Neural progenitor cell (in vitro differentiated cells): ENCODE data around the gene PLXNA4.

Experiments used
- CTCF ChIP-seq: fragments of 200-600 bp; sonication (generic); IDR thresholded peaks from 2 replicates; pipeline ENCODE4 v1.5.1; 2017; ENCODE audit warnings: antibody characterized with exemption, mild to moderate bottlenecking
- EZH2 ChIP-seq: fragments of 200-600 bp; sonication (generic); IDR thresholded peaks from 2 replicates; pipeline ENCODE4 v1.6.1; 2017; ENCODE audit warnings: antibody characterized with exemption, mild to moderate bottlenecking, moderate library complexity
- EZH2phosphoT487 ChIP-seq: fragments of 200-600 bp; sonication (generic); IDR thresholded peaks from 2 replicates; pipeline ENCODE4 v1.6.1; 2017; ENCODE audit warnings: antibody characterized with exemption

DNA sequence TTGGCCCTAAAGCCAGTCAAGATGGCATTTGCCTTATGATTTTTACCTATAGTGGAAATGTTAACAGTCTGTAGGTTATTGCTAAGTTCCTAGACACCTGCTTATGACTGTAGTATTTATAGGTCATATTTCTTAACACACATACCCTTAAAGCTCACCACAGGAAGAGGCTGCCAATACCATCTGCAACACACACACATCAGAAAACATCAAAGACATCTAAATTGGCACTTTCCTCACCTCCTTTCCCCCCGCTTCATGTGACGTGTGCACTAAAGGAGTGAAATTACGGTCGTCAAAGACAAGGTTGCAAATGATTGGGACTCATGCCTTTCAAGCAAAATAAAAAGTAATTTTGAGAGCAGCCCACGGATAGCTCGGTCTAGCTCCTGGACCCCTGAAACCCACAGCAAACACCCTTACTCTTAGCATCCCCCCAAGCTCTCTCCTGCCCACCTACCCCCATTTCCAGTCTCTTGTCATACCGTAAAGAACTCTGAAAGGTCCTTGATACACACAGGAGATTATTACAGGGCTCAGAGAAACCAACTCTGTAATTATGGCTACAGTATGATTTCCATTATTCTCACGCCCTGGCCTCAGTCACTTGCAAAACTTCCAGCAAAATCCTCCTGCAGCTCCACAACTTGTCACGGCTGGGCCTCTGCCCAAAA, 90.5 kb downstream of the PLXNA4 start:
- TF ChIP-seq CTCF (no peak), EZH2 (no peak), EZH2phosphoT487 (no peak)
